Activated CD4-positive, alpha-beta T cell treated with anti-CD3 and anti-CD28 coated beads, Interleukin-2, amount 10 ng/mL, durations not matched to agents 24 days and 14 days (primary cell): ENCODE results near the gene SLC44A3. TPM values are rescaled to one million over a fixed set of nuclear protein-coding genes. Genes with fewer than 3 reads are reported as not detected.
A peak's percentile ranks its signal among the peaks of the same experiment; 100 is the strongest.

ENCODE experiments used
- DNase-seq: peaks from one replicate; pipeline ENCODE4 v3.0.0; 2022
- H3K27ac Mint-ChIP-seq: one replicate; pipeline ENCODE4 v1.8.0; 2022; ENCODE audit warnings: mild to moderate bottlenecking, mixed read lengths
- H3K27me3 Mint-ChIP-seq: one replicate; pipeline ENCODE4 v1.8.0; 2022; ENCODE audit warnings: mixed read lengths
- H3K36me3 Mint-ChIP-seq: one replicate; pipeline ENCODE4 v1.8.0; 2022; ENCODE audit warnings: low read depth, mild to moderate bottlenecking, mixed read lengths
- H3K4me1 Mint-ChIP-seq: one replicate; pipeline ENCODE4 v1.8.0; 2021; ENCODE audit warnings: mixed read lengths
- H3K4me3 Mint-ChIP-seq: one replicate; pipeline ENCODE4 v1.8.0; 2022; ENCODE audit warnings: mild to moderate bottlenecking, moderate library complexity, mixed read lengths
- H3K9me3 Mint-ChIP-seq: one replicate; pipeline ENCODE4 v1.8.0; 2021; ENCODE audit warnings: mixed read lengths
- intact Hi-C: fragments of 100-400 bp; cut with micrococcal nuclease; formaldehyde crosslinking; loops from one replicate; pipeline ENCODE4 v1.15.1; 2023
- total RNA-seq: library from RNA; stranded (reverse); gene quantifications from 2 replicates; pipeline ENCODE4 v1.2.3, GENCODE V29; 2022

The SLC44A3 gene
- total RNA-seq, 1 donor from 2014 or later = not detected

- no peaks in the 10 kb centered on the region for H3K36me3 Mint-ChIP-seq
- intact Hi-C loops = no loop called here
- H3K27ac Mint-ChIP-seq = no peak overlapping the region
- H3K9me3 Mint-ChIP-seq = no peaks in the 10 kb centered on the region
- no peaks in the 10 kb centered on the region for H3K27me3 Mint-ChIP-seq
- H3K4me1 Mint-ChIP-seq = no peaks in the 10 kb centered on the region
- H3K4me3 Mint-ChIP-seq = no peak overlapping the region
- DNase-seq = no peak
Observed at GRCh38 chr1:94903280-94904009, 83.3 kb downstream of the SLC44A3 start.

- intact Hi-C loops = no loop called here
- no peak overlapping the region for H3K27ac Mint-ChIP-seq
- H3K4me3 Mint-ChIP-seq = no peak overlapping the region
- H3K27me3 Mint-ChIP-seq = no peaks in the 10 kb centered on the region
- no peak for DNase-seq
- H3K9me3 Mint-ChIP-seq = no peaks in the 10 kb centered on the region
- H3K4me1 Mint-ChIP-seq = no peaks in the 10 kb centered on the region
- no peaks in the 10 kb centered on the region for H3K36me3 Mint-ChIP-seq
Observed at GRCh38 chr1:94905207-94905606, 85.0 kb downstream of the SLC44A3 start.

- no peaks in the 10 kb centered on the region for H3K9me3 Mint-ChIP-seq
Observed at GRCh38 chr1:94906382-94906781, 86.2 kb downstream of the SLC44A3 start.

GRCh38 chr1:94907136-94907535 is 87.0 kb downstream of the SLC44A3 start:
- intact Hi-C loops = no loop called here
- Mint-ChIP-seq H3K27ac (no peak overlapping the region), H3K27me3 (no peaks in the 10 kb centered on the region), H3K9me3 (no peaks in the 10 kb centered on the region), H3K36me3 (no peaks in the 10 kb centered on the region), H3K4me3 (no peak overlapping the region), H3K4me1 (no peaks in the 10 kb centered on the region)
- DNase-seq = no peak

More at GRCh38 chr1:94906382-94906781, 86.2 kb downstream of the SLC44A3 start:
- H3K4me3 Mint-ChIP-seq = no peak overlapping the region
- H3K36me3 Mint-ChIP-seq = no peaks in the 10 kb centered on the region
- H3K27ac Mint-ChIP-seq = no peak overlapping the region
- DNase-seq = no peak
- intact Hi-C loops = no loop called here
- H3K27me3 Mint-ChIP-seq = no peaks in the 10 kb centered on the region
- no peaks in the 10 kb centered on the region for H3K4me1 Mint-ChIP-seq

GRCh38 chr1:94908190-94908589 is 88.0 kb downstream of the SLC44A3 start:
- Mint-ChIP-seq H3K36me3 (no peaks in the 10 kb centered on the region), H3K4me1 (no peaks in the 10 kb centered on the region), H3K27me3 (no peaks in the 10 kb centered on the region), H3K4me3 (no peak overlapping the region), H3K9me3 (no peaks in the 10 kb centered on the region), H3K27ac (no peak overlapping the region)
- intact Hi-C loops = no loop called here
- DNase-seq = no peak

GRCh38 chr1:94908965-94909364 is 88.8 kb downstream of the SLC44A3 start:
- Mint-ChIP-seq H3K4me3 (no peak overlapping the region), H3K27me3 (peaks cover 3% of the 10 kb centered on the region), H3K27ac (no peak overlapping the region), H3K9me3 (no peaks in the 10 kb centered on the region), H3K4me1 (no peaks in the 10 kb centered on the region), H3K36me3 (no peaks in the 10 kb centered on the region)
- intact Hi-C loops = no loop called here
- no peak for DNase-seq

GRCh38 chr1:94909486-94909885 is 89.3 kb downstream of the SLC44A3 start:
- no peak overlapping the region for H3K27ac Mint-ChIP-seq
- DNase-seq = no peak
- no peaks in the 10 kb centered on the region for H3K36me3 Mint-ChIP-seq
- no peak overlapping the region for H3K4me3 Mint-ChIP-seq
- intact Hi-C loops = no loop called here
- H3K9me3 Mint-ChIP-seq = no peaks in the 10 kb centered on the region
- H3K4me1 Mint-ChIP-seq = no peaks in the 10 kb centered on the region
- peaks cover 3% of the 10 kb centered on the region for H3K27me3 Mint-ChIP-seq

DNA sequence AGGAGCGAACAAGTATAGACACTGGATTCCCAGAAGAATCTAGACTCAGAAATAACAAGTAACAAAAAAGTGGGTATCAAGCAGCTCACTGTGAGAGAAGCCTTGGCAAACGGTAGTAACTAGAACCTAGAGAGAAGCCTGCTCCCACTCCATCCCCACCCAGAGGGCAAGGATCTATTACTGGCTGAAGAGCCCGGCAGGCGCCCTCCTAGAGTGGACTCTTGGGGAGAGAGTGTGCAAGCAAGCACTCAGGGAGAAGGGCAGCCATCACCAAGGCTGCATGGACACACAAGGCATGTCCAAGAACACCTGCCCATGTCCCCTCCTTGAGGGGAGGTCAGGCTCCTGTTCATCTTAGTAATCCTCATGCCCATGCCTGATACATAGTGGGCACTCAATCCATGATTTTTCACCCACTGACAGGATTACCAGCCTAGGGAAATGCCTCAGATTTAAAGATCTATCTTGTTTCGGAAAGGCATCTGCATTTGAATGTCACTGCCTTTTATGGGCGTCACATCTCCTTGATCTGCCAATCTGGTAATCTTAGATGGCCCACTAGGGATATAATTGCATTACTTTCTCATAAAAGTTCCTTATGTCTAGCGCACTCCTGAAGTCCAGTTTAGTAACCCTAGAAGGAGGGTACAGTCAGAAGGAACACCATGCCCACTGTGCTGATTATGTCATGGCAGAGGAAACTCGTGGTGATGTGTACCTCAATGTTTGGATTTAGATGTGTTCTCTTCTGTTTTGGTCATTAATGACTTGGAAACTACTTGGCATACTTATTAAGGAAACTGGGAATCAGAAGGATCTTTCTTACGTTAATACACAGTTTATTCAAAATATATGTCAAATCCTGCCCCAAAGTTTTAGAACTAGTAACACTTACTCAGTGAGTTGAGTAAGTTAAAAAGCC is 92.4 kb downstream of the SLC44A3 start:
- Mint-ChIP-seq H3K36me3 (no peaks in the 10 kb centered on the region), H3K4me1 (no peaks in the 10 kb centered on the region), H3K27ac (no peak overlapping the region), H3K4me3 (no peak overlapping the region), H3K9me3 (no peaks in the 10 kb centered on the region), H3K27me3 (peaks cover 5% of the 10 kb centered on the region)
- no peak for DNase-seq
- intact Hi-C loops = no loop called here

DNA sequence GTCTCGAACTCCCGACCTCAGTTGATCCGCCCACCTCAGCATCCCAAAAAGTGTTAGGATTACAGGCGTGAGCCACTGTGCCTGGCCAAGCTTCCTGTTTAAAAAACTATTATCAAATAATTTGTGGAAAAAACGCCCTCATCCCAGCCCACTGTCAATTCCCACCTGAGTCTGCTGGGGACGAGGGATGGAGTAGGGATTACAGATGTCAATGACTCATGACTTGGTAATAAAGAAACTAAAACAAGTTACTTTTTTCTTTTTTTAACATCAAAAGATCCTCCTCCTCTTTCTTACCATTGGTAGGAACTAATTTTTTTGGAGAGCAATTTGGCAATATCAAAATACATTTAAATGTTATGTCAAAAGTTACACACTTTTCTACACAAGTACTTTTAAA is 97.1 kb downstream of the SLC44A3 start:
- intact Hi-C loops = no loop called here
- Mint-ChIP-seq H3K4me3 (no peak overlapping the region), H3K27me3 (peaks cover 7% of the 10 kb centered on the region), H3K36me3 (no peaks in the 10 kb centered on the region), H3K4me1 (no peaks in the 10 kb centered on the region), H3K9me3 (no peaks in the 10 kb centered on the region), H3K27ac (no peak overlapping the region)
- no peak for DNase-seq

- Mint-ChIP-seq H3K36me3 (no peaks in the 10 kb centered on the region), H3K27ac (peak overlapping the region; percentile 39), H3K9me3 (no peaks in the 10 kb centered on the region), H3K4me1 (no peaks in the 10 kb centered on the region), H3K4me3 (no peak overlapping the region), H3K27me3 (peaks cover 10% of the 10 kb centered on the region)
- DNase-seq = no peak
- intact Hi-C loops = loop anchor here (10.0 kb wide), 1 partner anchor 125 kb away; no protein-coding TSS in a partner anchor
Observed at GRCh38 chr1:94919241-94920030, 99.3 kb downstream of the SLC44A3 start.

GRCh38 chr1:94920061-94920460 is 99.9 kb downstream of the SLC44A3 start:
- no peak for DNase-seq
- H3K4me1 Mint-ChIP-seq = no peaks in the 10 kb centered on the region

GRCh38 chr1:94921977-94922376 is 101.8 kb downstream of the SLC44A3 start:
- Mint-ChIP-seq H3K4me1 (peaks cover 6% of the 10 kb centered on the region), H3K36me3 (no peaks in the 10 kb centered on the region), H3K9me3 (no peaks in the 10 kb centered on the region), H3K27me3 (peaks cover 21% of the 10 kb centered on the region), H3K4me3 (no peak overlapping the region), H3K27ac (no peak overlapping the region)
- intact Hi-C loops = loop anchor here (10.0 kb wide), 1 partner anchor 123 kb away; no protein-coding TSS in a partner anchor
- DNase-seq = no peak

More at GRCh38 chr1:94920061-94920460, 99.9 kb downstream of the SLC44A3 start:
- H3K27me3 Mint-ChIP-seq = peaks cover 14% of the 10 kb centered on the region
- no peaks in the 10 kb centered on the region for H3K36me3 Mint-ChIP-seq
- no peak overlapping the region for H3K4me3 Mint-ChIP-seq
- H3K9me3 Mint-ChIP-seq = no peaks in the 10 kb centered on the region
- no peak overlapping the region for H3K27ac Mint-ChIP-seq
- intact Hi-C loops = loop anchor here (10.0 kb wide), 1 partner anchor 125 kb away; no protein-coding TSS in a partner anchor

GRCh38 chr1:94922761-94923331 is 102.7 kb downstream of the SLC44A3 start:
- peaks cover 26% of the 10 kb centered on the region for H3K27me3 Mint-ChIP-seq
- no peaks in the 10 kb centered on the region for H3K36me3 Mint-ChIP-seq
- intact Hi-C loops = loop anchor here (10.0 kb wide), 1 partner anchor 122 kb away; no protein-coding TSS in a partner anchor
- H3K9me3 Mint-ChIP-seq = no peaks in the 10 kb centered on the region
- H3K4me1 Mint-ChIP-seq = peaks cover 10% of the 10 kb centered on the region
- no peak overlapping the region for H3K27ac Mint-ChIP-seq
- no peak overlapping the region for H3K4me3 Mint-ChIP-seq
- no peak for DNase-seq
